OCI-LY1 (cell line): ENCODE data around the gene S100A10.

Experiments
- H2AFZ ChIP-seq: fragments of 200-600 bp; sonication (generic), shearing (Covaris generic); 2 replicates; pipeline ENCODE4 v1.6.0; 2014; ENCODE audit warnings: antibody characterized with exemption, mild to moderate bottlenecking, low read length
- H3F3A ChIP-seq: fragments of 200-600 bp; sonication (generic), shearing (Covaris generic); 2 replicates; pipeline ENCODE4 v1.6.0; 2014; ENCODE audit warnings: mild to moderate bottlenecking, antibody characterized with exemption, low read length, moderate library complexity; ENCODE audit not compliant: insufficient read depth
- H3K27ac ChIP-seq: fragments of 200-600 bp; sonication (generic); 2 replicates; pipeline ENCODE4 v1.5.1; 2014; ENCODE audit warnings: low read length, mixed run types, mild to moderate bottlenecking, low read depth; ENCODE audit not compliant: poor library complexity, severe bottlenecking
- H3K27me3 ChIP-seq: fragments of 200-600 bp; sonication (generic); 2 replicates; pipeline ENCODE4 v1.6.0; 2014; ENCODE audit warnings: antibody characterized with exemption, mild to moderate bottlenecking, low read length, moderate library complexity; ENCODE audit not compliant: insufficient read depth
- H3K36me3 ChIP-seq: fragments of 200-600 bp; sonication (generic); 2 replicates; pipeline ENCODE4 v1.6.1; 2014; ENCODE audit warnings: mild to moderate bottlenecking, antibody characterized with exemption, low read length, moderate library complexity, mixed read lengths; ENCODE audit not compliant: insufficient read depth
- H3K4me1 ChIP-seq: fragments of 200-600 bp; sonication (generic); 2 replicates; pipeline ENCODE4 v1.5.1; 2014; ENCODE audit warnings: mild to moderate bottlenecking, low read length, moderate library complexity; ENCODE audit not compliant: insufficient read depth, severe bottlenecking
- H3K4me2 ChIP-seq: fragments of 200-600 bp; sonication (generic), shearing (Covaris generic); 2 replicates; pipeline ENCODE4 v1.6.1; 2014; ENCODE audit warnings: low read length
- H3K4me3 ChIP-seq: fragments of 200-600 bp; sonication (generic); 2 replicates; pipeline ENCODE4 v1.5.1; 2014; ENCODE audit warnings: low read length, low read depth, mild to moderate bottlenecking, mixed read lengths; ENCODE audit not compliant: poor library complexity, severe bottlenecking
- H3K79me2 ChIP-seq: fragments of 200-600 bp; shearing (Covaris generic); 2 replicates; pipeline ENCODE4 v1.6.1; 2016; ENCODE audit warnings: mixed run types, low read length, mixed read lengths; ENCODE audit not compliant: insufficient read depth
- H3K9ac ChIP-seq: fragments of 200-600 bp; sonication (generic), shearing (Covaris generic); 2 replicates; pipeline ENCODE4 v1.6.1; 2014; ENCODE audit warnings: mild to moderate bottlenecking, low read length, mixed read lengths
- H3K9me2 ChIP-seq: fragments of 200-600 bp; sonication (generic), shearing (Covaris generic); 2 replicates; pipeline ENCODE4 v1.6.1; 2014; ENCODE audit warnings: low read depth, mild to moderate bottlenecking, low read length, mixed read lengths
- H3K9me3 ChIP-seq: fragments of 200-600 bp; shearing (Covaris generic); 2 replicates; pipeline ENCODE4 v1.6.1; 2014; ENCODE audit warnings: low read length, mixed read lengths
- H4K20me1 ChIP-seq: fragments of 200-600 bp; sonication (generic), shearing (Covaris generic); 2 replicates; pipeline ENCODE4 v1.6.0; 2016; ENCODE audit warnings: mild to moderate bottlenecking, low read length; ENCODE audit not compliant: insufficient read depth
- CTCF ChIP-seq: fragments of 200-600 bp; sonication (generic), shearing (Covaris generic); IDR thresholded peaks from 2 replicates; pipeline ENCODE4 v1.5.1; 2017; ENCODE audit warnings: mild to moderate bottlenecking, antibody characterized with exemption, low read length, moderate library complexity, mixed read lengths
- EZH2 ChIP-seq: fragments of 200-600 bp; sonication (generic), shearing (Covaris generic); IDR thresholded peaks from 2 replicates; pipeline ENCODE4 v1.8.0; 2017; ENCODE audit warnings: borderline replicate concordance, mixed run types, mild to moderate bottlenecking, antibody characterized with exemption, low read length, moderate library complexity, mixed read lengths

S100A10 gene

DNA sequence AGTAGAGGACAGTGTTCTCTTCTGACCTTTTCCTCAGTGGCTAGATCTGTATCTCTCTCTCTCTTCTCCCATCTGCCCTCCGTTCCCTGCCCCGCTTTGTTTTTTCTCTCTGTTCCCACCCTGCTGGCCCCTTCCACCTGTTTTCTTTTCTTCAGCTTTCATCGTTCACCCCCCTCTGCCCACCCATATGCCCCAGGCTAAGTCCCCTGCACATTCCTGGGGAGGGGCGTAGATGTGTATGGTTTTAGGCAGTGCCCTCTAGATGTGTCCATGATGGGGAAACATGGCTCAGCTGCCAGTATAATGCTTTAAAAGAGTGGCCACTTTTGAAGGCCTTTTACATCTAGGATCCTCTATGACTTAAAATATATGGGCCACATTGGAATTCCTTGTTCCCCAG lies 29.6 kb upstream of the S100A10 start:
- Histone ChIP-seq H3K4me2 (no peak overlapping the region), H3K27me3 (no peaks in the 10 kb centered on the region)
- TF ChIP-seq CTCF = no peak
- TF ChIP-seq EZH2 = no peak

DNA sequence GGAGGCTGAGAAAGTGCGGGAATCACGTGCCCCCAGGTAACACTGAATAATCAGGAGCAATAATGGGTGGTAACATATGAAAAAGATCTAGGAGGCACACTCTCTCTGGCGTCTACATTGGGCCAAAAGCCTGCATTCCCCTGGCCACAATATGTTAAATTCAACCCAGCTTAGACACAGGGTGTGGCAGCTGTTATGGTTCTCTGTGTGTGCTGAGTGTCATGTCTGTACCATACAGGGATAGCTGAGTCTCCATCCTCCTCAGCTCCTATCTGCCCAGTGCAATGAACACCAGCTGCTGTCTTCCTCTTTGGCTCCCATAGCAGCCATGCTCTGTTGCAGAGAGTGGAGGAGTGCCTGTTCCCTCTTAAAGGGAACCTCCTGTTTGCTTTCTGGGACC lies 28.8 kb upstream of the S100A10 start:
- TF ChIP-seq EZH2 = no peak
- no peaks in the 10 kb centered on the region for H3K36me3 ChIP-seq
- H3K9ac ChIP-seq = no peak overlapping the region
- no peak overlapping the region for H3K27ac ChIP-seq
- H2AFZ ChIP-seq = no peak overlapping the region
- H4K20me1 ChIP-seq = no peaks in the 10 kb centered on the region
- H3F3A ChIP-seq = no peaks in the 10 kb centered on the region
- no peak overlapping the region for H3K4me3 ChIP-seq
- no peaks in the 10 kb centered on the region for H3K27me3 ChIP-seq
- H3K79me2 ChIP-seq = no peaks in the 10 kb centered on the region
- H3K9me3 ChIP-seq = no peaks in the 10 kb centered on the region
- no peak overlapping the region for H3K4me2 ChIP-seq
- no peaks in the 10 kb centered on the region for H3K9me2 ChIP-seq
- no peaks in the 10 kb centered on the region for H3K4me1 ChIP-seq

More for the DNA sequence above, 29.6 kb upstream of the S100A10 start:
- Histone ChIP-seq H3K4me1 (no peaks in the 10 kb centered on the region), H3K79me2 (no peaks in the 10 kb centered on the region), H3K9me3 (no peaks in the 10 kb centered on the region), H3F3A (no peaks in the 10 kb centered on the region), H3K9me2 (no peaks in the 10 kb centered on the region), H4K20me1 (no peaks in the 10 kb centered on the region), H3K27ac (no peak overlapping the region), H3K36me3 (no peaks in the 10 kb centered on the region), H2AFZ (no peak overlapping the region), H3K9ac (no peak overlapping the region), H3K4me3 (no peak overlapping the region)

GRCh38 chr1:152021569-152021968 lies 27.9 kb upstream of the S100A10 start:
- Histone ChIP-seq H3K27me3 (no peaks in the 10 kb centered on the region), H3K9me2 (no peaks in the 10 kb centered on the region), H3K4me3 (no peak overlapping the region), H3K4me1 (no peaks in the 10 kb centered on the region), H3K9me3 (no peaks in the 10 kb centered on the region), H3K27ac (no peak overlapping the region), H3K9ac (no peak overlapping the region), H4K20me1 (no peaks in the 10 kb centered on the region), H3F3A (no peaks in the 10 kb centered on the region), H3K4me2 (no peak overlapping the region), H2AFZ (no peak overlapping the region), H3K36me3 (no peaks in the 10 kb centered on the region), H3K79me2 (no peaks in the 10 kb centered on the region)
- no peak for TF ChIP-seq CTCF

DNA sequence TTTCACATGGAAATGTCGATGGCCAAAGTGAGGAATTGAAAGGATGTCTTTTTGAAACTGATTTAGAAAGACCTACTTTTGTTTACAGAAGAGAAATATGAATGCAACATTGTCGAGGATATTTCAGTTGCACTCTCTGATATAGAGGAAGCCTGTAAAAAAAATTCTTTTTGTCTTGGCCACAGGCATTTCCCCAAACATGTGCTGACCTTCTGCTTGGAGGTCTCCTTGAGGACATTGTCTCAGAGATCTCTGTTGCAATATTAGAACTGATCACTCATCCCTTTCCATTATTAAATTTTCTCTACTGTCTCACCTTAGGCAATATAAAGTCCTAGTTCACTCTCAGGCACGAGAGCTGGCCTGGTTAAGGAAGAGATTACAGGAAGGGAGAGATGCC lies 27.2 kb upstream of the S100A10 start:
- Histone ChIP-seq H4K20me1 (no peaks in the 10 kb centered on the region), H3K36me3 (no peaks in the 10 kb centered on the region), H3K4me1 (no peaks in the 10 kb centered on the region), H3K9me3 (no peaks in the 10 kb centered on the region), H3F3A (no peaks in the 10 kb centered on the region), H3K4me3 (no peak overlapping the region), H3K27me3 (no peaks in the 10 kb centered on the region), H2AFZ (no peak overlapping the region), H3K27ac (no peak overlapping the region), H3K4me2 (no peak overlapping the region), H3K9ac (no peak overlapping the region), H3K79me2 (no peaks in the 10 kb centered on the region), H3K9me2 (no peaks in the 10 kb centered on the region)
- TF ChIP-seq CTCF = no peak
- no peak for TF ChIP-seq EZH2
